Ramos (cell line): ENCODE data around the gene ATP1B3.
"Not testable (repeated sequence)": the region's sequence is repeated elsewhere in the genome, so short reads cannot be mapped to it uniquely, and the experiment has no call there.

Source experiments
- in situ Hi-C: fragments of 300-500 bp; cut with MboI; formaldehyde crosslinking; loops from one replicate; pipeline ENCODE4 v1.14.3; 2022; ENCODE audit warnings: low sequenced_read_pairs; ENCODE audit not compliant: unreplicated experiment

The ATP1B3 gene

DNA sequence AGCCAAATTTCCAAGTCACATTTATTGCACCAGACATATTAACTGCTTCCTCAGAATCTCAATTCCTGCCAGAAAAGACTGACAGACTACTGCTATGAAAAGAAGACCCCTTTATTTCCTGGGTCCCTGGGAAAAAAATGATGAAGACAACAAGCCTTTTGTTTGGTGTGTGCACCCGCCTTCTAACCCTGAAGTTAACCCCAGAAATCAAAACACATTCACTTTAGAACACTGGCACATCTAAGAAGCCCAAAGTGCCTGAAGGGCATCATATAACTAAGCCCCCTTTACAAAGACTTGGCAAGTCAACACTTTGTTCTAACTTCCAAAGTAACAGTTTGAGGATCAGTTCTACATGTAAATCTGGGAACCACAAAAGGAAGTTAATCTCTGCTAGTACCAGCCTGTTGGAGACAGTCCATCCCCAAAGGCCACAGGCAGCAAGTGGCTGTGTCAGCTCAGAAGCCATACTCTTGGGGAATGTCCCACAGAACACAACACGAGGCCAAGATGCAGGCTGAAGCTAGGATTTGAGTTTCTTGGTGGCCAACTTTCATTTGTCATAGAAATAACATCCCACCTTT lies 16.3 kb upstream of the ATP1B3 start:
- in situ Hi-C loops = no loop called here

- in situ Hi-C loops = no loop called here
Measured at GRCh38 chr3:141860766-141861513, 15.5 kb upstream of the ATP1B3 start.

GRCh38 chr3:141862279-141862816 lies 14.1 kb upstream of the ATP1B3 start:
- in situ Hi-C loops = no loop called here

DNA sequence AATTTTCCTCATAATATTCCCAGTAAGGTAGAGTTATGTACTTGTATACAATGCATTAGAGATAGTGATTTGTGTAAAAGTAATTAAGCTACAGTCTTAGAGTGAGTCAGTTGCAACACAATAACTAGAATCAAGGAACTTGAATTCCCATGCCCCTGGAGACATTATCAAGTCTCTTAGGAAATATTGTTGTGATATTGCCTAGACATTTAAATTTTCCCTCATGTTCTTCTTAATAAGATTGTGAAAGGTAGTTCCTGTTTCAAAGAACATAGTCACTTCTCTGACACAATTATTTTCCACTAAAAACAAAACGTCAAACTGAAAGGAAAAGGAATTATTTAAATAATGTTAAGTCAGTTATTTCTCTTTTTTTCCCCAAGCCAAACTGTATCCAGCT lies 13.0 kb upstream of the ATP1B3 start:
- in situ Hi-C loops = no loop called here

GRCh38 chr3:141864281-141864970 lies 12.0 kb upstream of the ATP1B3 start:
- in situ Hi-C loops = no loop called here

GRCh38 chr3:141865101-141865500 lies 11.3 kb upstream of the ATP1B3 start:
- in situ Hi-C loops = no loop called here

DNA sequence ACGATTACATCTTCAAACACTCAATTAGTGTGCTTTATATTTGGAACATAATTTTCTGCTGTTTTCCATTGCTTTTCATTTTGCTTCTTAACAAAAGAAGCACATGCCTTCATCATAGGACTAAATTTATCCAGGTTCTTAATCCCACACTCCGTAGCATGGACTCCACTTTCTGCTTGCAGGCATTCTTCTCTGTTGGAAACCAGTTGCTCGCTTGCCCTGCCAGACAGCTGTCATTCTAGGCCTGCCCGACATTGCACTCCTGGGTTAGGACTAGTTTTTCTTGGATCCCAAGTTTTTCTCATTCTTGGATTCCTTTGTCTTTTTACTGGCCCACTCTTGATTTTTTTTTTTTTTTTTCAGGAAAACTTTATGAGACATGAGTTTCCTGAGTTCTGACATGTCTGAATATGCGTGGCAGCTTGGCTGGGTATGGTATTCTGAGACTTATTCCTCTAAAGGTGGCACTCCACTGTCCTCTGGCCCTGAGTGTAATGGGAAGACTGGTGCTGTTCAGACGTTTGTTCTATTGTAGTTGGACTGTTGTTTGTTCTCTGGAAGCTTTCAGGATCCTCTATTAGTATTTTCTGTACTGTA lies 6.3 kb upstream of the ATP1B3 start:
- in situ Hi-C loops = no loop called here

DNA sequence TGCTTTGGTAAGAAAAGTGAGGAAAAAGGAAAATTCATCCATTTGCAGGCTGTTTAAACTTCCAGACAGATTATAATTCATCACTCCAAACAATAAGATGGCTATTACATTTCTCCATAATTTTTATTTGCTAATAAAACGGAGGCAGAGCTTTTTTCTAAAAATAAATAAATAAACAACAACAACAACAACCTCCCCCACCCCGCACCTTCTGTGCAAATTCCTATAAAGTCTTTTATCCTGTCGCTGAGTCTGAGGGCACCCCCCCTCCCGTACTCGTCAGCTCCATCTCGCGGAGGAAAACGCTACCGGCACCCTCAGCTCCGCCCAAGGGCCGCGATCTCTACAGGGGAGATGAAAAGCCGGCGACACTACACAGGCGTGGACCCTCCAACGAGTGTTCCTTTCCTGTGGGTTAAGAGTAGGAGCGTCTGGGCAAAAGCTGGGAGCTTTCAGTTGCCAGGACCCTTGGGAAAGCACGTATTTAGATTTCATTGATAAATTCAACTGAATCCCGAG lies 1.0 kb upstream of the ATP1B3 start:
- in situ Hi-C loops = no loop called here

DNA sequence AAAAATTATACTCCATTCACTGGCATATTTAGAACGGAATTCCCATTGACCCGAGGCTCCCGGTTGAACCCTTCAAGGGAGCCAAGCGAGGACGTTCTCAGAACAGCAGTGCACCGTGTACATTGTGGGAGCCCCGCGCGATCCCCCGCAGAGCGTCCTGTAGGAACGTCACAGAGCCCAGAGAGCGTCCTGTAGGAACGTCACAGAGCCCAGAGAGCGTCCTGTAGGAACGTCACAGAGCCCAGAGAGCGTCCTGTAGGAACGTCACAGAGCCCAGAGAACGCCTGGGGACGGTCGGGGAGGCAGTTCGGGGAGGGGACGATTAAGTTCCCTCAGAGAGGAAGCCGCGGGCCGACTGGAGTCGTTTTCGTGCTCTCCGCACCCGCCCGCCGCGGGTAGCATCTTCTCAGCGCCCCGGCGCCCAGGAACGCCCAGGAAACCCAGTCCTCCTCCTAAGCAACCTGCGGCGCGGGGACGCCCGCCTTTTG lies 506 bp upstream of the ATP1B3 start:
- in situ Hi-C loops = no loop called here

GRCh38 chr3:141876891-141877621 lies 613 bp downstream of the ATP1B3 start:
- in situ Hi-C loops = no loop called here

- in situ Hi-C loops = no loop called here
Measured at GRCh38 chr3:141877911-141878310, 1.5 kb downstream of the ATP1B3 start.

DNA sequence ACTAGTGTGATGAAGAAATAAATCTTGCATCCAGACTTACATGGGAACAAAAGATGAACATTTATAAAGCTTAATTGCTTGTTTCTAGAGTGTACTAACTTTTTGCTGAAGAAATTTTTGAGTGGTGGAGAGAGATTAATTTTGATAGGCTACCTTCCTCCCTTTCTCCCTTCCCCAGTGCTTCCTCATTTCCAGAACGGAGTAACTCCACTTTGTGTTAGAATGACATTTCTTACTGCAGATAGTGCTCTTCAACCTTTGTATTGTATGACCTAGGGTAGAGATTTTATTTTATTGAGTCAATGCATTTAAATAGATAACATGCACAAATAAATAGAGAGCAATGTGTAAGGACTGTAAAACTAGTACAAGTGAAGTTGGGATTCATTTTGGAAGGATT lies 1.9 kb downstream of the ATP1B3 start:
- in situ Hi-C loops = no loop called here

DNA sequence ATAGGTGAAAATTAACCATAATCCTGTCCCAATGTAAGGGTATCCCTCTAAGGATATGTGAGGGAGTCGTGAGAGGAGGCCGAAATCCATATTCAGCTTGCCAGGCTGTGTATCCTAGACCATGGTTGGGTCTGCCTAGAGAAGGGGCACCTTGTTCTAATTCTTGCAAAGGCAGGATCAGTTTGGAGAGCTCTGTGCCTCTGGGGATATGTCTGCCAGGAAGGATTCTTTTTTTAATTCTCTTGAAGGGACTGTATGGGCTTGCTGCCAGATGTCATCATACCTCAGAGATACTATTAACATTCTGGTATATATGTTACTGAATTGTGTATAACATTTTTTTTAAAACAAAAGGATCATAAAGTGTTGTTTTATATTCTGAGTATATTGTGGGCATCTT lies 2.4 kb downstream of the ATP1B3 start:
- in situ Hi-C loops = no loop called here

DNA sequence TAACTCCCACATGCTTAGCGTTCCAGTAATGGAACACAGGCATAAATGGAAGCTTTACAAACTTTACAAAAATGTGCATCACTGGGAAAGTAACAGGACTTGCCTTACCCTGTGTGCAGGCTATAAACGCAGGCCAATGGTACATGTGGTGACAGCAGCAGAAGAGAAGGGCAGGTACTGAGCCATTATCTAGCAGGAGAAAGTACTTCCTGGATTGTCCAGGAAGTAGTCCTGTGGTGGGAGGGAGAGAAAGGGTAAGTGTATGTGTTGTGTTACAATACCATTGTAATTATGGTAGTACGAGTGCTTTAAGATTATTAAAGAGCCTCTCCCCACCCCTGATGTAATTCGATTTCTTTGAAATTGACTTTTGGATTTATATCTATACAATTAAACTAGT lies 5.3 kb downstream of the ATP1B3 start:
- in situ Hi-C loops = no loop called here

DNA sequence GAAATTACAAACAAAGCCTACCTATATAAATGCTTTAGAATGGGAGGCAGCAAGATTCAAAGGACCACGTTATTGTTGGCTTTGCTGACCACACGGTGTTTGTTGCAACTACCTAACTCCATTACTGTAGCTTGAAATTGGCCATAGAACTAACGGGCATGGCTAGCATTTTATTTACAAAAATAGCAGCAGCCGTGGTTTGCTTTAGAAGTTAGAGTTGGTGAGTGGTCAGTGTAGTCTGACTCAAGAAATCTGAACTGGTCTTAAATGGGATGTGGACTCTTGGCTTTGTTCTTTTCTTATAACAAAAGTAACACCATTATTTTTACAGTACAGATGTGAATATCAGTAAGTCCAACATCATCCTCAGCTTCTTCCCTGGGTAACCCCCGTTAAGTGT lies 10.6 kb downstream of the ATP1B3 start:
- in situ Hi-C loops = no loop called here

- in situ Hi-C loops = not testable (repeated sequence)
Measured at GRCh38 chr3:141888548-141888947, 12.1 kb downstream of the ATP1B3 start.

- in situ Hi-C loops = no loop called here
Measured at GRCh38 chr3:141894524-141895176, 18.2 kb downstream of the ATP1B3 start.

DNA sequence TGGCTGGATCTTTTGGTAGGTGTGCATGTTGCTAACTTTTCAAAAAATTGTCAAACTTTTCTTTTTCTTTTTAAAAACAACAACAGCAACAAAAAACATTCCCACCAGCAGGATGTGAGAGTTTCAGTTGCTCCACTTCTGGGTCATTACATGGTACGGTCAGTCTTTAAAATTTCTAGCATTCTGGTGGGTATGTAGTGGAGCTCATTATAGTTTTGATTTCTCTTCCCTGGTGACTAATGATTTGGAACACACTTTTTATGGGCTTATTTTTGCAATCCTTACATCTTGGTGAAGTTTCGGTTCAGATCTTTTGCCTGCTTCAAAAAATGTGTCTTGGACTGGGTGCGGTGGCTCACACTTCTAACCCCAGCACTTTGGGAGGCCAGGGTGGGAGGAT lies 19.3 kb downstream of the ATP1B3 start:
- in situ Hi-C loops = no loop called here

GRCh38 chr3:141898908-141899307 lies 22.5 kb downstream of the ATP1B3 start:
- in situ Hi-C loops = no loop called here
